Measurements from ENCODE around the gene LIG1.
"Not testable (repeated sequence)": the region's sequence is repeated elsewhere in the genome, so short reads cannot be mapped to it uniquely, and the experiment has no call there.

LIG1 gene

GRCh38 chr19:48120505-48120904 lies 49.6 kb downstream of the LIG1 start:
- DNase-seq = no peak

- DNase-seq = no peak
Measured at GRCh38 chr19:48118131-48118517, 52.0 kb downstream of the LIG1 start.

GRCh38 chr19:48117515-48118130 lies 52.5 kb downstream of the LIG1 start:
- DNase-seq = no peak

GRCh38 chr19:48113190-48113917 lies 56.8 kb downstream of the LIG1 start:
- no peak for DNase-seq

- DNase-seq = no peak
Measured at GRCh38 chr19:48111280-48111679, 58.9 kb downstream of the LIG1 start.

- DNase-seq = peak; percentile 81
Measured at GRCh38 chr19:48110350-48110966, 59.7 kb downstream of the LIG1 start, which contains the start of gene PLA2G4C. Gene PLA2G4C, minus strand, starts transcription at chr19:48110817. Its CDS starts 4,288 bp downstream, at chr19:48106529.

- no peak for DNase-seq
Measured at GRCh38 chr19:48108997-48109782, 61.0 kb downstream of the LIG1 start.

- DNase-seq = no peak
Measured at GRCh38 chr19:48103922-48104321, 66.2 kb downstream of the LIG1 start.

GRCh38 chr19:48102870-48103751 lies 67.0 kb downstream of the LIG1 start:
- peak; percentile 48 for DNase-seq

GRCh38 chr19:48095612-48096175 lies 74.5 kb downstream of the LIG1 start:
- peak; percentile 45 for DNase-seq

- no peak for DNase-seq
Measured at GRCh38 chr19:48094855-48095203, 75.3 kb downstream of the LIG1 start.

- no peak for DNase-seq
Measured at GRCh38 chr19:48094129-48094854, 75.9 kb downstream of the LIG1 start.

- peak; percentile 66 for DNase-seq
Measured at GRCh38 chr19:48091111-48091718, 78.9 kb downstream of the LIG1 start.

- no peak for DNase-seq
Measured at GRCh38 chr19:48090281-48090802, 79.8 kb downstream of the LIG1 start.

- not testable (repeated sequence) for DNase-seq
Measured at GRCh38 chr19:48088991-48089390, 81.2 kb downstream of the LIG1 start.

GRCh38 chr19:48085904-48086864 lies 84.0 kb downstream of the LIG1 start:
- no peak for DNase-seq

GRCh38 chr19:48085076-48085475 lies 85.1 kb downstream of the LIG1 start:
- DNase-seq = no peak

- no peak for DNase-seq
Measured at GRCh38 chr19:48081106-48081505, 89.0 kb downstream of the LIG1 start.

GRCh38 chr19:48070177-48070769 lies 99.9 kb downstream of the LIG1 start:
- not testable (repeated sequence) for DNase-seq
